HEK293 (cell line): ENCODE measurements around the gene STATH.
"Not testable (repeated sequence)": the region's sequence is repeated elsewhere in the genome, so short reads cannot be mapped to it uniquely, and the experiment has no call there.

ENCODE experiments used
- CTCF ChIA-PET: fragments of 350-600 bp; formaldehyde crosslinking; extraction: SDS; loops from one replicate; lab custom pipeline; 2021; ENCODE audit warnings: antibody characterized with exemption; lab: Yijun Ruan, JAX
- POLR2A ChIA-PET: fragments of 300-600 bp; formaldehyde crosslinking; extraction: SDS; loops from one replicate; lab custom pipeline; 2020; ENCODE audit warnings: antibody characterized with exemption, inconsistent platforms; lab: Yijun Ruan, JAX
- H3K27ac ChIP-seq: fragments of 200-500 bp; sonication (Bioruptor generic); 2 replicates; pipeline ENCODE4 v1.5.1; 2014; ENCODE audit warnings: low read depth, low read length, control low read depth, inconsistent platforms; ENCODE audit errors: extremely low read depth
- H3K36me3 ChIP-seq, 2 experiments: fragments of 200-500 bp in 1 of 2; sonication (Bioruptor generic) in 1 of 2; 1 replicate in 1 of 2; 2 replicates in 1 of 2; pipeline ENCODE4 v1.5.1; 2014 to 2017; ENCODE audit warnings: inconsistent platforms in 2 of 2, low read length in 2 of 2; ENCODE audit not compliant: control insufficient read depth in 2 of 2, insufficient read depth in 1 of 2
- H3K4me1 ChIP-seq: fragments of 200-500 bp; sonication (Bioruptor generic); 2 replicates; pipeline ENCODE4 v1.5.1; 2014; ENCODE audit warnings: mild to moderate bottlenecking, low read length, inconsistent platforms; ENCODE audit not compliant: control insufficient read depth, insufficient read depth
- H3K4me3 ChIP-seq: 2 replicates; pipeline ENCODE4 v1.5.1; 2011; ENCODE audit warnings: low read depth, mild to moderate bottlenecking, control low read depth, low read length, moderate library complexity
- H3K9me3 ChIP-seq: fragments of 200-500 bp; sonication (Bioruptor generic); 2 replicates; pipeline ENCODE4 v1.5.1; 2014; ENCODE audit warnings: low read depth, low read length, inconsistent platforms; ENCODE audit not compliant: control insufficient read depth, insufficient read depth
- EGR2 ChIP-seq: fragments of 450-650 bp; formaldehyde crosslinking; IDR thresholded peaks from 2 replicates; pipeline ENCODE4 v1.5.1; 2016; ENCODE audit warnings: low read depth, missing biosample characterization, missing genetic modification characterization
- MZF1 ChIP-seq: fragments of 450-650 bp; formaldehyde crosslinking; IDR thresholded peaks from 2 replicates; pipeline ENCODE4 v1.5.1; 2017; ENCODE audit warnings: missing biosample characterization, missing genetic modification characterization, borderline replicate concordance
- SP7 ChIP-seq: fragments of 450-650 bp; formaldehyde crosslinking; IDR thresholded peaks from 2 replicates; pipeline ENCODE4 v1.5.1; 2016; ENCODE audit warnings: missing biosample characterization, missing genetic modification characterization
- TCF7L2 ChIP-seq: IDR thresholded peaks from 2 replicates; pipeline ENCODE4 v1.6.1; 2011; ENCODE audit warnings: low read depth, mild to moderate bottlenecking, inconsistent platforms, low read length, moderate library complexity, borderline replicate concordance
- WT1 ChIP-seq: fragments of 450-650 bp; formaldehyde crosslinking; IDR thresholded peaks from 2 replicates; pipeline ENCODE4 v1.5.1; 2016; ENCODE audit warnings: missing biosample characterization, missing genetic modification characterization
- ZBTB8A ChIP-seq: fragments of 450-650 bp; formaldehyde crosslinking; IDR thresholded peaks from 2 replicates; pipeline ENCODE4 v1.5.1; 2016; ENCODE audit warnings: missing biosample characterization, missing genetic modification characterization
- ZFP3 ChIP-seq: fragments of 450-650 bp; formaldehyde crosslinking; IDR thresholded peaks from 2 replicates; pipeline ENCODE4 v1.5.1; 2016; ENCODE audit warnings: low read depth, missing biosample characterization, missing genetic modification characterization
- ZIC2 ChIP-seq: fragments of 450-650 bp; formaldehyde crosslinking; IDR thresholded peaks from 2 replicates; pipeline ENCODE4 v1.5.1; 2016; ENCODE audit warnings: missing biosample characterization, missing genetic modification characterization
- ZNF184 ChIP-seq: fragments of 450-650 bp; IDR thresholded peaks from 2 replicates; pipeline ENCODE4 v1.5.1; 2018; ENCODE audit warnings: missing biosample characterization, mild to moderate bottlenecking, missing genetic modification characterization
- ZNF211 ChIP-seq: fragments of 450-650 bp; formaldehyde crosslinking; IDR thresholded peaks from 2 replicates; pipeline ENCODE4 v1.5.1; 2016; ENCODE audit warnings: low read depth, missing biosample characterization, missing genetic modification characterization
- ZNF214 ChIP-seq: fragments of 450-650 bp; formaldehyde crosslinking; IDR thresholded peaks from 2 replicates; pipeline ENCODE4 v1.5.1; 2017; ENCODE audit warnings: missing biosample characterization, mild to moderate bottlenecking, missing genetic modification characterization, borderline replicate concordance
- ZNF223 ChIP-seq: fragments of 450-650 bp; formaldehyde crosslinking; IDR thresholded peaks from 2 replicates; pipeline ENCODE4 v1.5.1; 2016; ENCODE audit warnings: missing biosample characterization, missing genetic modification characterization
- ZNF248 ChIP-seq: fragments of 450-650 bp; formaldehyde crosslinking; IDR thresholded peaks from 2 replicates; pipeline ENCODE4 v1.5.1; 2017; ENCODE audit warnings: missing biosample characterization, missing genetic modification characterization
- ZNF350 ChIP-seq: fragments of 450-650 bp; formaldehyde crosslinking; IDR thresholded peaks from 2 replicates; pipeline ENCODE4 v1.5.0; 2017; ENCODE audit warnings: missing biosample characterization, mild to moderate bottlenecking, missing genetic modification characterization
- ZNF391 ChIP-seq: fragments of 450-650 bp; formaldehyde crosslinking; IDR thresholded peaks from 2 replicates; pipeline ENCODE4 v1.5.1; 2016; ENCODE audit warnings: low read depth, missing biosample characterization, missing genetic modification characterization, borderline replicate concordance
- ZNF404 ChIP-seq: fragments of 450-650 bp; formaldehyde crosslinking; IDR thresholded peaks from 2 replicates; pipeline ENCODE4 v1.5.1; 2017; ENCODE audit warnings: missing biosample characterization, missing genetic modification characterization
- ZNF473 ChIP-seq: fragments of 450-650 bp; formaldehyde crosslinking; IDR thresholded peaks from 2 replicates; pipeline ENCODE4 v1.5.1; 2017; ENCODE audit warnings: missing biosample characterization, missing genetic modification characterization
- ZNF555 ChIP-seq: fragments of 450-650 bp; formaldehyde crosslinking; conservative IDR thresholded peaks from 2 replicates; pipeline ENCODE4 v1.5.1; 2017; ENCODE audit warnings: missing biosample characterization, mild to moderate bottlenecking, missing genetic modification characterization, inconsistent platforms
- ZNF571 ChIP-seq: fragments of 450-650 bp; formaldehyde crosslinking; IDR thresholded peaks from 2 replicates; pipeline ENCODE4 v1.5.0; 2017; ENCODE audit warnings: missing biosample characterization, missing genetic modification characterization
- ZNF624 ChIP-seq: fragments of 450-650 bp; formaldehyde crosslinking; IDR thresholded peaks from 2 replicates; pipeline ENCODE4 v1.5.1; 2017; ENCODE audit warnings: missing biosample characterization, missing genetic modification characterization
- ZNF747 ChIP-seq: fragments of 450-650 bp; formaldehyde crosslinking; IDR thresholded peaks from 2 replicates; pipeline ENCODE4 v1.5.1; 2016; ENCODE audit warnings: missing biosample characterization, missing genetic modification characterization
- TF ChIP-seq, protein P1 (sequence below): fragments of 450-650 bp; formaldehyde crosslinking; IDR thresholded peaks from 2 replicates; pipeline ENCODE4 v1.5.1; 2017; ENCODE audit warnings: missing biosample characterization, missing genetic modification characterization
- TF ChIP-seq, protein P2 (sequence below): fragments of 450-650 bp; formaldehyde crosslinking; IDR thresholded peaks from 2 replicates; pipeline ENCODE4 v1.5.1; 2016; ENCODE audit warnings: missing biosample characterization, missing genetic modification characterization
- TF ChIP-seq, protein P3 (sequence below): fragments of 450-650 bp; formaldehyde crosslinking; IDR thresholded peaks from 2 replicates; pipeline ENCODE4 v1.5.1; 2016; ENCODE audit warnings: missing biosample characterization, missing genetic modification characterization

STATH gene

DNA sequence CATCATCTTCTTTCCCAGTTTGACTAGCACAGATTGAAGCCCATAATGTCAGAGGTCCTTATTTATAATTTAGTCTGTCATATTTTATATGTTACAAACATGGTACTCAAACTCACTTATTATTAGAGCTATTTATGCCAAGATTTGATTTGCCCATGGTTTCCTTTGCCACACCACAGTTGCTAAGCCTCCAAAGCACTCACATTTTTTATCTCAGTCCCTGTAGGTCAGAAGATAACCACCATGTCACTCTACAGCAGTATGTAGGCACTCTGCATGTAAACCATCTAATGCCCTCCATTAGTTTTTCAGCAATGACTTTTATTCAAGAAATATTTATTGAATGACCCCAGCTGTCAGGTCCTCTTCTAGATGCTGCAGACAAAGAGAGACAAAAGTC, 6.7 kb downstream of the STATH start:
- Histone ChIP-seq H3K27ac (no peak overlapping the region), H3K4me3 (no peak overlapping the region), H3K36me3 (no peaks in the 10 kb centered on the region), H3K9me3 (no peaks in the 10 kb centered on the region), H3K4me1 (no peaks in the 10 kb centered on the region)
- TF ChIP-seq ZNF184 (no peak), ZNF391 (tag by site-specific recombination) (no peak), ZNF248 (tag by site-specific recombination) (no peak), WT1 (tag by site-specific recombination) (no peak), ZNF571 (tag by site-specific recombination) (no peak), SP7 (tag by site-specific recombination) (no peak), ZIC2 (tag by site-specific recombination) (no peak), ZNF214 (tag by site-specific recombination) (no peak), ZNF223 (no peak)
- TF ChIP-seq, protein P1, sequence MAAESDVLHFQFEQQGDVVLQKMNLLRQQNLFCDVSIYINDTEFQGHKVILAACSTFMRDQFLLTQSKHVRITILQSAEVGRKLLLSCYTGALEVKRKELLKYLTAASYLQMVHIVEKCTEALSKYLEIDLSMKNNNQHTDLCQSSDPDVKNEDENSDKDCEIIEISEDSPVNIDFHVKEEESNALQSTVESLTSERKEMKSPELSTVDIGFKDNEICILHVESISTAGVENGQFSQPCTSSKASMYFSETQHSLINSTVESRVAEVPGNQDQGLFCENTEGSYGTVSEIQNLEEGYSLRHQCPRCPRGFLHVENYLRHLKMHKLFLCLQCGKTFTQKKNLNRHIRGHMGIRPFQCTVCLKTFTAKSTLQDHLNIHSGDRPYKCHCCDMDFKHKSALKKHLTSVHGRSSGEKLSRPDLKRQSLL (tag by site-specific recombination) = no peak
- POLR2A ChIA-PET = no interaction called here
- CTCF ChIA-PET = no interaction called here

DNA sequence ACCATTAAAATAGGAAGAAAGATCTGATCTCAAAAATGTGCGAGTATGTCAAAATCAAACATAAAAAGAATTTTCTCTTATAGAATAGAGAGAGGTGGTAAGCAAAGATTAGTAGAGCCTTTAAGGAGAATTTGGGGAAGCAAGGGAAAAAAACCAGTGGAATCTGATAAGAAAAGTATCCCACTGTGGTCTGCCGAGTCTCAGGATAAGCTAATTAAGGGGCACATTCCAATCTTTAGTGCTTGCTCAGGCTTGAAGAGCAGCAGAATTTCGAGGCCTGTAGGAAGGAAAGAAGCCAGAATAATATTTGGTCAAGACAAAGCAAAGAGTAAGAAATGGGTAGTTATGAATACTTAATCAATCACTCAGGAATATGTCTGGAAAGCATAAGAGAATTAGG, 13.0 kb downstream of the STATH start:
- H3K9me3 ChIP-seq = no peaks in the 10 kb centered on the region
- ChIA-PET POLR2A (no interaction called here), CTCF (no interaction called here)
- TF ChIP-seq ZBTB8A (tag by site-specific recombination) = no peak
- no peak for TF ChIP-seq ZNF404 (tag by site-specific recombination)
- TF ChIP-seq TCF7L2 = no peak
- TF ChIP-seq ZNF350 = no peak
- no peak for TF ChIP-seq ZNF555 (tag by site-specific recombination)
- no peak for TF ChIP-seq ZFP3 (tag by site-specific recombination)
- no peak for TF ChIP-seq ZNF211
- TF ChIP-seq MZF1 (tag by site-specific recombination) = no peak
- TF ChIP-seq ZNF473 (tag by site-specific recombination) = no peak
- no peak for TF ChIP-seq ZNF747 (tag by site-specific recombination)
- TF ChIP-seq ZNF184 = no peak
- TF ChIP-seq ZNF624 (tag by site-specific recombination) = no peak
- TF ChIP-seq, protein P2, sequence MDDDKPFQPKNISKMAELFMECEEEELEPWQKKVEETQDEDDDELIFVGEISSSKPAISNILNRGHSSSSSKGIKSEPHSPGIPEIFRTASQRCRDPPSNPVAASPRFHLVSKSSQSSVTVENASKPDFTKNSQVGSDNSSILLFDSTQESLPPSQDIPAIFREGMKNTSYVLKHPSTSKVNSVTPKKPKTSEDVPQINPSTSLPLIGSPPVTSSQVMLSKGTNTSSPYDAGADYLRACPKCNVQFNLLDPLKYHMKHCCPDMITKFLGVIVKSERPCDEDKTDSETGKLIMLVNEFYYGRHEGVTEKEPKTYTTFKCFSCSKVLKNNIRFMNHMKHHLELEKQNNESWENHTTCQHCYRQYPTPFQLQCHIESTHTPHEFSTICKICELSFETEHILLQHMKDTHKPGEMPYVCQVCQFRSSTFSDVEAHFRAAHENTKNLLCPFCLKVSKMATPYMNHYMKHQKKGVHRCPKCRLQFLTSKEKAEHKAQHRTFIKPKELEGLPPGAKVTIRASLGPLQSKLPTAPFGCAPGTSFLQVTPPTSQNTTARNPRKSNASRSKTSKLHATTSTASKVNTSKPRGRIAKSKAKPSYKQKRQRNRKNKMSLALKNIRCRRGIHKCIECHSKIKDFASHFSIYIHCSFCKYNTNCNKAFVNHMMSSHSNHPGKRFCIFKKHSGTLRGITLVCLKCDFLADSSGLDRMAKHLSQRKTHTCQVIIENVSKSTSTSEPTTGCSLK (tag by site-specific recombination) = no peak
- TF ChIP-seq, protein P3, sequence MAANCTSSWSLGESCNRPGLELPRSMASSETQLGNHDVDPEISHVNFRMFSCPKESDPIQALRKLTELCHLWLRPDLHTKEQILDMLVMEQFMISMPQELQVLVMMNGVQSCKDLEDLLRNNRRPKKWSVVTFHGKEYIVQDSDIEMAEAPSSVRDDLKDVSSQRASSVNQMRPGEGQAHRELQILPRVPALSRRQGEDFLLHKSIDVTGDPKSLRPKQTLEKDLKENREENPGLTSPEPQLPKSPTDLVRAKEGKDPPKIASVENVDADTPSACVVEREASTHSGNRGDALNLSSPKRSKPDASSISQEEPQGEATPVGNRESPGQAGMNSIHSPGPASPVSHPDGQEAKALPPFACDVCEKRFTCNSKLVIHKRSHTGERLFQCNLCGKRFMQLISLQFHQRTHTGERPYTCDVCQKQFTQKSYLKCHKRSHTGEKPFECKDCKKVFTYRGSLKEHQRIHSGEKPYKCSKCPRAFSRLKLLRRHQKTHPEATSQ (tag by site-specific recombination) = no peak
- no peak for TF ChIP-seq EGR2 (tag by site-specific recombination)
- TF ChIP-seq SP7 (tag by site-specific recombination) = no peak
- H3K4me1 ChIP-seq = no peaks in the 10 kb centered on the region
- H3K36me3 ChIP-seq = no peaks in the 10 kb centered on the region
- H3K4me3 ChIP-seq = no peak overlapping the region
- H3K27ac ChIP-seq = no peak overlapping the region

DNA sequence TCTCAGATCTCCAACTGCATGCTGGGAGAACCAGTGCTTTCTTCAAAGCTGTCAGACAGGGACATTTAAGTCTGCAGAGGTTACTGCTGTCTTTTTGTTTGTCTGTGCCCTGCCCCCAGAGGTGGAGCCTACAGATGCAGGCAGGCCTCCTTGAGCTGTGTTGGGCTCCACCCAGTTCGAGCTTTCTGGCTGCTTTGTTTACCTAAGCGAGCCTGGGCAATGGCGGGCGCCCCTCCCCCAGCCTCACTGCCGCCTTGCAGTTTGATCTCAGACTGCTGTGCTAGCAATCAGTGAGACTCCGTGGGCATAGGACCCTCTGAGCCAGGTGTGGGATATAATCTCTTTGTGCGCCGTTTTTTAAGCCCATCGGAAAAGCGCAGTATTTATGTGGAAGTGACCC, 23.2 kb downstream of the STATH start:
- CTCF ChIA-PET, H3K4me3 ChIP-seq, H3K9me3 ChIP-seq, H3K36me3 ChIP-seq, H3K4me1 ChIP-seq, POLR2A ChIA-PET, H3K27ac ChIP-seq: not testable (repeated sequence)
